Measurements from ENCODE around the gene LEO1. TPM values are rescaled to one million over a fixed set of nuclear protein-coding genes. Genes with fewer than 3 reads are reported as not detected.

Gene LEO1
- total and polyA plus RNA-seq, 10 of the 15 experiments (the other 5 are each of a cell fraction or from before 2014, with no cell fraction given), result 13.6 to 50.6 (median 32.4) TPM

GRCh38 chr15:51904931-51905330 lies 66.6 kb downstream of the LEO1 start:
- DNase-seq (ENCODE audit: low read depth, low spot score) (no peak), FAIRE-seq (no peak), ATAC-seq (no peak)
- no peak overlapping the region for H2AFZ ChIP-seq (ENCODE audit: control insufficient read depth, low read depth, low read length)
- SMC1A ChIA-PET (ENCODE audit: uncharacterized antibody, unreplicated experiment), result interaction anchor here (1.3 kb wide), 1 partner anchor 15 kb away, joined by 4 read pairs; no protein-coding TSS in a partner anchor
- in situ Hi-C loops (cut with MboI), result no loop called here
- CTCF ChIA-PET, result interaction anchor here (0.6 to 2.7 kb wide), 12 partner anchors 8 to 255 kb away, joined by 3 to 21 read pairs (median 4); no protein-coding TSS in a partner anchor
- POLR2A ChIA-PET, result no interaction called here
- intact Hi-C loops (cut with micrococcal nuclease; ENCODE audit: unreplicated experiment), result no loop called here
- BruUV-seq (replicated peaks), result no TSS peak
- H3K79me2 ChIP-seq (ENCODE audit: control insufficient read depth, insufficient read depth, low read length), result no peaks in the 10 kb centered on the region
- peaks cover 4 to 22% of the 10 kb centered on the region in 2 experiments for H3K36me3 ChIP-seq (ENCODE audit: control insufficient read depth in 2 of 2, insufficient read depth in 2 of 2, low read length in 1 of 2)
- RAD21 ChIA-PET (ENCODE audit: unreplicated experiment), result no interaction called here
- H4K20me1 ChIP-seq (ENCODE audit: control insufficient read depth, insufficient read depth), result no peaks in the 10 kb centered on the region
- no peaks in the 10 kb centered on the region for H3K9me3 ChIP-seq (replicated peaks; ENCODE audit: control insufficient read depth, insufficient read depth, low read length)
- H3K4me1 ChIP-seq (ENCODE audit: control insufficient read depth, insufficient read depth, low read length), result no peaks in the 10 kb centered on the region
- H3K9ac ChIP-seq (ENCODE audit: control insufficient read depth, insufficient read depth, low read length), result no peak overlapping the region
- H3K4me2 ChIP-seq (ENCODE audit: control insufficient read depth, insufficient read depth), result no peak overlapping the region
- no peak overlapping the region for H3K4me3 ChIP-seq
- H3K27ac ChIP-seq (ENCODE audit: control insufficient read depth, insufficient read depth), result no peak overlapping the region
- no peaks in the 10 kb centered on the region for H3K27me3 ChIP-seq (replicated peaks in 1 of 2; ENCODE audit: control insufficient read depth in 2 of 2, insufficient read depth in 2 of 2, low read length in 1 of 2)
- 75% methylated on average over 4 of the region's 4 CpGs for WGBS (ENCODE audit: insufficient coverage, insufficient replicate concordance, low lambda C conversion rate, missing lambda C conversion rate)
- TF ChIP-seq RAD21 (IDR thresholded peaks at IDR 0.05; ENCODE audit: insufficient read depth, low read depth, low read length), result no peak
- no peak for TF ChIP-seq MYB (IDR thresholded peaks at IDR 0.05; ENCODE audit: borderline replicate concordance, low read depth, low read length)
- no peak for TF ChIP-seq NKRF (conservative IDR thresholded peaks at IDR 0.05)
- TF ChIP-seq SRF (IDR thresholded peaks at IDR 0.05; ENCODE audit: low read depth in 2 of 2, low read length in 2 of 2), result no peak
- TF ChIP-seq SMAD1 (IDR thresholded peaks at IDR 0.05; ENCODE audit: low read depth, partially characterized antibody), result no peak
- TF ChIP-seq MLLT1 (IDR thresholded peaks at IDR 0.05), result no peak
- TF ChIP-seq MTA2 (IDR thresholded peaks at IDR 0.05; ENCODE audit: low read depth), result no peak
- TF ChIP-seq SREBF2 (IDR thresholded peaks at IDR 0.05; ENCODE audit: low read length), result no peak
- TF ChIP-seq POU2F2 (IDR thresholded peaks at IDR 0.05; ENCODE audit: borderline replicate concordance, low read depth, low read length), result no peak
- TF ChIP-seq NBN (IDR thresholded peaks at IDR 0.05), result no peak
- TF ChIP-seq MAX (IDR thresholded peaks at IDR 0.05; ENCODE audit: low read depth, low read length), result no peak
- TF ChIP-seq NFIC (IDR thresholded peaks at IDR 0.05; ENCODE audit: low read depth, low read length), result no peak
- TF ChIP-seq PKNOX1 (IDR thresholded peaks at IDR 0.05), result no peak
